Mucosa of gallbladder (tissue), 1 donor: ENCODE results near the gene MRM2. TPM values are rescaled to one million over a fixed set of nuclear protein-coding genes. Genes with fewer than 3 reads are reported as not detected.

Experiments used
- DNase-seq: peaks from one replicate; pipeline ENCODE4 v3.0.0-alpha.2; 2020; ENCODE audit warnings: low spot score
- total RNA-seq: library from RNA; stranded (reverse); gene quantifications from one replicate; pipeline ENCODE4 v1.2.1, GENCODE V29; 2021
- donor health status: DM: no; HTN: no; CAD: no.

The MRM2 gene
- total RNA-seq, 1 donor from 2014 or later, result 21.4 TPM

DNA sequence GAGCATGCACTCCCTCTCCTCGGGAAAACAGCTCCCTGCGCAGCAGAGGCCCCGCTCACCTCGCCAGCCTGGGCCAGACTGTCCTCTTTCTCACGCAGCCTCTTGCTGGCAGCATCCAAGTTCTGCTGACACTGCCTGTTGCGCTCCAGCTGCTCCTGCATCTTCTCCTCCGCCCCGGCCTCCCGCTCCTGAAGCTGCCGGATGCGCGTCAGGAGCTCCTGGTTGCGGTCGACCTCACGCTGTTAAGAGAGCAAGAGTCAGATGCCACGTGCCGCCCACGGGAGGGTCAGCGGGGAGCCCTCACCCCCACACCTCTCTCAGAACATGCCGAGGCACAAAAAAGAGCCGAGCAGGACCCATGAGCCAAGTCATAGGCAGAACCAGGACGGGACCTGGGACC, 19.5 kb downstream of the MRM2 start:
- DNase-seq, result no peak

DNA sequence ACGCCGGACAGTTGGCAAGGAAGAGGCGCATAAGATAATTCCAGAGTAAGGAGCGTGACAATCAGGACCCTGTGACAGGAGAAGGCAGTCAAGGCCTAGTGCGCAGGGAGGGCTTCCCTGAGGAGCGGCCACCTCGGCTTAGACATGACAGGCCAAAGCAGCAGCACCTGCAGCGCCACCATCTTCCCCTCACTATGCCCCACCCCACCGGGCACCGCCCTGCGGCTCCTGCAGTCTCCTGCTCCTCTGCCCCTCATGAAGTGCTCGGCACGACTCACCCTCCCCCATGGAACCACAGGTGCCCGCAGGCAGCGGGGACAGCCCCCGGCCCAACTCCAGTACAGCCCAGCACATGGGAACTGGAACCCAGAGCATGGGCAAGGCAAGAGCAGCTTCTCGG, 21.1 kb downstream of the MRM2 start:
- DNase-seq, result no peak

DNA sequence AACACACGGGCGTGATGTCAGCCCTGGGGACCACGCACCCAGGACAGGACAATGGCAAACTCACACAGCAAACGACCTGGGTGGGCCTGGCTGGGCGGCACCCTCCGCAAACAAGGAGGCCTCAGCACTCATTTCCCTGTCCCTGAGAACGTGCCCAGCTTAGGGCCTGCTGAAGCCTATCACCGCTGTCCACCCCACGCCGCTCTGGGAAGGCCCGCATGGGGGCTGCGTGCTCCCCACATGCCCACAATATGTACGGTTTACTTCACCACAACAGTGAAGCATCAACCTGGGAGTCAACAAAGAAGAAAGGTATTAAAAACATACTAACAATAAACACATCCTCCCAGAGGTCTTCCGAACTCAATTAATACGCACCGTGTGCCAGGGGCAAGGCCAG, 21.5 kb downstream of the MRM2 start:
- no peak for DNase-seq

- DNase-seq, result no peak
Measured at GRCh38 chr7:2220030-2220429, 22.0 kb downstream of the MRM2 start.

DNA sequence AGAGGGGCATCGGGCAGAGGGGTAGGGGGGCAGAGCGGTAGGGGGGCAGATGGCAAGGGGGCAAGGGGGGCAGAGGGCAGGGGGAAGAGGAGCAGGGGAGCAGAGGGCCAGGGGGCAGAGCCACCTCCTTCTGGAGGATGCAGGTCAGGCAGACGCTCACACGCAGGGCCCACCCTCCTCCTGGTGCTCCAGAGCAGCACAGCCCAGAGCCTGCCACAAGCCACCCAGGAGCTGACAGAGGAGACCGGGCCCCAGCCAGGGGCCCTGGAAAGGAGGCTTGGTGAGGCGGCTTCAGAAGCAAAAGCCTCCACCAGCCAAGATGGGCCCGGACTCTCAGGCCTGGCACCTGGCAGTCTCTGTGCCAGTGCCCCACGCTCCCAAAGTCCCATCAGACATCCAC, 22.4 kb downstream of the MRM2 start:
- DNase-seq, result no peak

GRCh38 chr7:2219136-2219535, 22.9 kb downstream of the MRM2 start:
- no peak for DNase-seq

DNA sequence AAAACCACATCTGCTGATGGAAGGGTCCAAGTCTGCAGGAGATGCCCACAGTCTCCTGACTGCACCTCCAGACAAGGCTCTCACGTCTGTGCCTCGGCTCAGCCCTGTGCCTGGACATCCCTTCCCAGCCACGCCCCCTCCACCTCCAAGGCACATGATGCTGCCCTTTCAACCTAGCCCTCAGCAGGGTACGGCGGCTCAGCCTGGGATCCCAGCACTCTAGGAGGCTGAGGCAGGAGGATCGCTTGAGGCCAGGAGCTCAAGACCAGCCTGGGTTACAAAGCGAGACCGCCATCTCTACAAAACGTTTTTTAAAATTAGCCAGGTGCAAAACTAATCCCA, 23.6 kb downstream of the MRM2 start:
- no peak for DNase-seq

GRCh38 chr7:2217716-2218443, 24.1 kb downstream of the MRM2 start:
- DNase-seq, result no peak

DNA sequence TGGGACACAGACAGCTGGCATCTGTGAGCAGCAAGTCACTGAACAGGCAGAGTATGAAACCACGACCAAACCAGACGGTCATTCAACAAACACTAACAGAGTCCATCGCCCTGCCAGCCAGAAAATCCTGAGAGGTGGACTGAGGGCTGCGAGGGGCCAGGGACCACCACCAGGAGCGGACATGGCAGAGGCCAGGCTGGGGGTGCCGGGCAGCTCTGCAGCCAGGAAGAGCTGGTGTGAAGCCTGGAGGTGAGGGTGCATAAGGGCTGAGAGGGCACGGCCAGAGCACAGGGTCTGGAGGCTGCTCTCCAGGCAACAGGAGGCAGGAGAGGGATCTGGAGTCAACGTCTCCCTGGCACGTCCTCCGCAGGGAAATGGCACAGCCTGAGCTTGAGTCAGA, 24.8 kb downstream of the MRM2 start:
- no peak for DNase-seq

- no peak for DNase-seq
Measured at GRCh38 chr7:2215851-2216250, 26.2 kb downstream of the MRM2 start.

DNA sequence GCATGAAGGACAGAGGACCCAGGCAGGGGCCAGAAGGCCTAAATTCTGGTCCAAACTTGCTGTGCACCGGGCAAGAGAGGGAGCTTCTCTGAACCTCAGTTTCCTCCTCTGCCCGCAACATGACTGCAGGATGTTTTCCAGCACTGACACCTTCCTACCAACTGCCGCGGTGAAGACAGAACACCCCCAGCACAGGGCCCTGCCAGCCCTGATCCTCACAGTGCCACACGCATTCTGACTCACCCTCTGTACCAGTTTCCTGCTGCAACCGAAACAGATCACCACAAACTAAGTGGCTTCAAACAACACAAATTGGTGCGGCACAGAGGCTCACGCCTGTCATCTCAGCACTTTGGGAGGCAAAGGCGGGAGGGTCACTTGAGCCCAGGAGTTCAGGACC, 27.4 kb downstream of the MRM2 start:
- DNase-seq, result no peak

GRCh38 chr7:2213551-2214215, 28.3 kb downstream of the MRM2 start:
- DNase-seq, result no peak

DNA sequence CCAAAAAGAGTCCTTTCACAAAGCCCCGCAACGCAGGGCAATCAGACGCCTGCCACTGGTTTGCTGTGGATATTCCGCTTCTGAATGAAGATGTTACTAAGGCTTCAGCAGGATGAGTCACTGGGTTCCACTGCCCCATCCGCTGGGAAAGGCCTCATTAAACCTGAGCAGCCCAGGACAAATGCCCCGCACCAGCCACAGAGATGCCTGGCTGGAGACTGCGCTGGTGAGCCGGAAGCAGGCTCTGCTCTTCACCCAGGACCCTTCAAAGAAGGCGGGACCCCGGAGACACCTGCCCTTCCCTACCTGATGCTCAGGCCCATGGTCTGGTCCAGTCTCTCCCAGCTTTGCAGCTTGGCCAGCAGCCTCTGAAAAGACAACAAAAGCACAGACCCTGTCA, 29.1 kb downstream of the MRM2 start:
- DNase-seq, result no peak

- no peak for DNase-seq
Measured at GRCh38 chr7:2211926-2212325, 30.1 kb downstream of the MRM2 start.

DNA sequence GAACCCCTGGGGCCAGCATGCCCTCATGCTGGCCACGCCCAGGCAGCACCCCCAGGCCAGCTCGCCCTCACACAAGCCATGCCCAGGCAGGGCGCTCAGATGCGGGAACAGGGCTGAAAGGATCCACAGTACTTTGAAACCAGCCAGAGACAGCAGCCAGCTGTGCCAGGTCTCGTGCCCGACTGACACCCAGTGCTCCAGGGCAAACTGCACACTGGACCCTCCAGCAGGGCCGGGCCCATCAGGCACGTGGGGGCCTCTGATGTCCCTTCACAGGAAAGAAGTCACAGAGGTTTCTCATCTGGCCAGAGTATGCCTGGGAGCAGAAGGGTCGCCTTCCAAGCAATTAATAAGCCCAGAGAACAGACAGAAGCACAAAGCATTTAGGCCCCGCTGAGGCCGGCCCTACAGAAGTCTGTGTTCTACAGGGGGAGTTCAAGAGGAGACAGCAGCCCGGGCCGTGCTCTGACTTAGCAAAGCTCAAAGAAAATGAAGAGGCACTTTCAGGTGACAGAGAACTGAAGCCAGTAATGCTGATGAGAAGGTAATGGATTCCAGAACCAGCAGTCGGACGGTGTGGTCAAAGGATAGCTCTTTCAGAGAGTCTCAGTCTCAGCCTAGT, 30.6 kb downstream of the MRM2 start:
- no peak for DNase-seq

GRCh38 chr7:2210551-2211258, 31.3 kb downstream of the MRM2 start:
- no peak for DNase-seq

DNA sequence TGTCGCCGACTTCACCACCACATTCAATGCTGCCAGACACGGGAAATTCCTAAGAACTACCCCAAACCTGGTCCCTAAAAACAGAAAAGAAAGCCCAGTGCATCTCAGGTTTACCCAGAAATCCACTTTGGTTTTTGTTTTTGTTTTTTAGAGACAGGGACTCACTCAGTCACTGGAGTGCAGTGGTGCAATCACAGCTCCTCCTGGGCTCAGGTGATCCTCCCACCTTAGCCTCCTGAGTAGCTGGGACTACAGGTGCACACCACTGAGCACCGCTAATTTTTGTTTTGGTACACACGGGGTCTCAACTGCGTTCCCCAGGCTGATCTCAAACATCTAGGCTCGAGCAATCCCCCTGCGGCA, 32.1 kb downstream of the MRM2 start:
- no peak for DNase-seq

DNA sequence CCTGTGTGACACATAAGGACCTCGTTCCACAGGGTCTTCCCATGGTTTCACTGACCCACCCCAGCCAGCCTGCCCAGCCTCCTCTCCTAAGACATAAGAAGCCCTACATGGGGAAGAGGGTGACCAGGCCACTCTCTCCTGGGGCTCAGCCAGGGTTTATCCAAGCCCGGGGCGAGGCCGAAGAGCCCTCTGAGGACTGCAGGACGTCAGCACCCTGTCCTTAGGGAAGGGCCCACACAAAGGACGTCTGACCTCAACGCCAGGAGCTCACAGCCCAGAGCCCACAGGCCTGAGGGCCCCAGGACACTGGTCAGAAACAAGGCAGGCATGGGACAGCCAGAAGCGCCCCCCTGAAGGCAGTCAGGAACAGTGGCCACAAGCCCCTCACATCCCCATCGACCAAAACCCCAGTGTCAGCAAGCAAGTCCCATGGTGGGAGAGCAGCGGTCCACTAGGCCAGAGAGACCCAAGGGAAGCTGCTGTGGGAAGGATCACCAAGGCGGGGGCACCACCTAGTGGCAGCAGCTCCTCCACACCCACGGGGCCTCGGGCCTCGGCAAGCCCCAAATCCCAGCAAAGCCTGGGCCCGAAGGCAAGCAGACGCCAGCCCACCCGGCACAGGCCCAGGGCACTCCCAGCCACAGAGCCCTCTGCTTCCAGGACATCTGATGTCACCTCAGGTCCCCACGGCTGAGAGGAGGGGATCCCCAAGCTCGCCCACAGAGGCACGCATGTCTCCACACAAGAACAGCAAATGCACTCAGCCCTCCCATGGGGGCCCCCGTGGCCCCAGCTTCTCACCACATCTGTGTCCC, 32.7 kb downstream of the MRM2 start:
- DNase-seq, result peak; percentile 62

DNA sequence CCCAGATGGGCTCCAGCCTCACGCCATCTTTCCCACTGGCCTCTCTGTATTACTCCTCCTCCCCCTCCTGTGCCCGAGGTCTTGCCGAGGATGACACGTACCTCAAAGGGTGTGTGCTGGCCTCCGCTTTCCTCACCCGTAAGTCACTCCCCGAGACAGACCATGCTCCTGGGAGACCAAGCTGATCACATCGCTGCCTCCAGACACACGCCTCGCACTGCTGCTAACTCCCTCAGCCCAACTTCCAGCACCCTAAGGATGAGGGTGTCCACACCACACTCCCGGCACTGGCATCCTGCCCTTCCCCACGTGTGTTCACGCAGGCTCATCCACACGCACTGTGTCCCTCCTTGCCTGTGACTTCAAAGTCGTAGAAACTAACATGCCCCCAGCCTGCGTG, 33.3 kb downstream of the MRM2 start:
- no peak for DNase-seq

DNA sequence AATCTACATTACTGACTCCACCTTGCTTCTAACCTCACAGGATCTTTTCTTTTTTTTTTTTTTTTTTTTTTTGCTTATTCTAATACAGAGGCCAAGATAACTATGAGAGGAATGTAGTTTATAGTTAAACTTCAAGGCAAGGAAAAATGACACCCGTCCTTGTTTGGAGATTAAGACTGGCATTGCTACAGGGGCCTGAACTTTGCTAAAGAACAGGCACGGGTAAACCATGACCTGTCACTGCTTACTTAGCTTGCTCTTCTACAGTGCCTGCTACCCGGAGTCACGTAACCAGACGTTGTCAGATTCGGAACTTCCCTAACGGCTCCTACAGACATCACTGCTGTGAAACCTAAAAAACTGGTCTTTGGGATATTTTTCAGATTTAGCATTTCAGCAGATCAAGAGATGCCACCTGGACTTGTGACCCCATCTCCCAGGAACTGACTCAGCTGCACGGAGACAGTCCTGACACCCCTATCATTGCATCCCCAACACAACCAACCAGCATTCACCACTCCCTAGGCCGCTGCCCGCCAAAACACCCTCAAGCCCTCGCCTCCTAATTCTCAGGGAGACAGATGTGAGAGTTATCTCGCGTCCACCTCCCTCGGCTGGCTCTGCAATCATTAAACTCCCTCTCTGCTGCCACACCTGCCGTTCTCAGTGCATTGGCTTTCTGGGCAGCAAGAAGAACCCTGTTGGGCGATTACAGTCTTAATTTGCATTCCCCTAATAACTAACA, 36.8 kb downstream of the MRM2 start:
- DNase-seq, result no peak

- no peak for DNase-seq
Measured at GRCh38 chr7:2204446-2204845, 37.6 kb downstream of the MRM2 start.
